OCI-LY3 (cell line): Measurements from ENCODE around the gene SUCNR1.
"Not testable (repeated sequence)": the region's sequence is repeated elsewhere in the genome, so short reads cannot be mapped to it uniquely, and the experiment has no call there.

Experiments
- H2AFZ ChIP-seq: fragments of 200-600, 300-600 bp; shearing (Covaris generic); 2 replicates; pipeline ENCODE4 v1.6.0; 2014; ENCODE audit warnings: antibody characterized with exemption, low read depth, low read length
- H3K27ac ChIP-seq: fragments of 200-600, 300-600 bp; sonication (generic); 2 replicates; pipeline ENCODE4 v1.5.1; 2014; ENCODE audit warnings: mild to moderate bottlenecking, low read length, moderate library complexity, mixed read lengths
- H3K27me3 ChIP-seq: fragments of 200-600, 300-600 bp; sonication (generic); 2 replicates; pipeline ENCODE4 v1.6.1; 2014; ENCODE audit warnings: low read depth, low read length, mixed read lengths
- H3K36me3 ChIP-seq: fragments of 200-600, 300-600 bp; sonication (generic); replicated peaks from 2 replicates; pipeline ENCODE3; 2014; ENCODE audit warnings: low read depth, low read length, mixed read lengths
- H3K4me1 ChIP-seq: fragments of 300-600, 200-600 bp; sonication (generic); 2 replicates; pipeline ENCODE4 v1.6.1; 2014; ENCODE audit warnings: low read length, mixed read lengths
- H3K4me2 ChIP-seq: fragments of 200-600, 300-600 bp; sonication (generic); 2 replicates; pipeline ENCODE4 v1.6.1; 2014; ENCODE audit warnings: low read length, mixed read lengths
- H3K4me3 ChIP-seq: fragments of 300-600, 200-600 bp; sonication (generic); 2 replicates; pipeline ENCODE4 v1.5.1; 2014; ENCODE audit warnings: antibody characterized with exemption, mild to moderate bottlenecking, low read length, moderate library complexity
- H3K79me2 ChIP-seq: fragments of 300-600, 200-600 bp; shearing (Covaris generic); 2 replicates; pipeline ENCODE4 v1.6.1; 2014; ENCODE audit warnings: mild to moderate bottlenecking, low read length, mixed read lengths
- H3K9ac ChIP-seq: fragments of 300-600, 200-600 bp; shearing (Covaris generic); 2 replicates; pipeline ENCODE4 v1.6.0; 2014; ENCODE audit warnings: mild to moderate bottlenecking, low read length, moderate library complexity
- H3K9me3 ChIP-seq: fragments of 200-600, 300-600 bp; shearing (Covaris generic); 2 replicates; pipeline ENCODE4 v1.6.1; 2014; ENCODE audit warnings: low read length, mixed read lengths; ENCODE audit not compliant: insufficient read depth
- H4K20me1 ChIP-seq: fragments of 200-600, 300-600 bp; sonication (generic); 2 replicates; pipeline ENCODE4 v1.6.1; 2016; ENCODE audit warnings: low read length, mixed read lengths; ENCODE audit not compliant: insufficient read depth
- CTCF ChIP-seq: fragments of 200-600, 300-600 bp; sonication (generic); IDR thresholded peaks from 2 replicates; pipeline ENCODE4 v1.5.1; 2014; ENCODE audit warnings: antibody characterized with exemption, low read length, low read depth
- EZH2phosphoT487 ChIP-seq: fragments of 200-600 bp; shearing (Covaris generic); IDR thresholded peaks from 2 replicates; pipeline ENCODE4 v1.6.1; 2018; ENCODE audit warnings: antibody characterized with exemption, mixed run types, low read depth

Gene SUCNR1

GRCh38 chr3:151924753-151925152, 51.3 kb downstream of the SUCNR1 start:
- Histone ChIP-seq H2AFZ (no peak overlapping the region), H3K4me2 (no peak overlapping the region), H3K9me3 (no peaks in the 10 kb centered on the region), H3K27me3 (no peaks in the 10 kb centered on the region), H3K27ac (no peak overlapping the region), H4K20me1 (no peaks in the 10 kb centered on the region), H3K79me2 (no peaks in the 10 kb centered on the region), H3K9ac (no peak overlapping the region), H3K4me3 (no peak overlapping the region), H3K36me3 (no peaks in the 10 kb centered on the region), H3K4me1 (no peaks in the 10 kb centered on the region)
- TF ChIP-seq CTCF = no peak
- TF ChIP-seq EZH2phosphoT487 = no peak

DNA sequence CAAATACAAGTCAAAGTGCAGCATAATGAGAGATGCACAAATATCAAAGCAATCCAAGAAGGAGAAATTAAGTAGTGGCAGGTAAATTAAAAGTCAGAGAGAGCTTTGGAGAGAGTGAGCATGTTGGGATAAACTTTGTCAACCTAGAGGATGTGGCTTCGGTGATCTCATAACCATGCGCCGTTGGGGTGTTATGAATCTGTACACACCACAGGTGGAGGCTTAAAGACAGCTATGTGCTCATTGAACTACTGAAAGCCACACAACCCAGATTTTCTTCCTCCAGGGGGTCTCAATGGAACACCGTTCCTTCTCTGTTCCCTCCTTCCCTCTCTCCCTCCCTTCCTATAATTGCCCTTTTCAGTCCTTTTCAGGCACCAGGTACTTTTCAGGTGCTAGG, 52.0 kb downstream of the SUCNR1 start:
- Histone ChIP-seq H3K27me3 (no peaks in the 10 kb centered on the region), H3K4me1 (no peaks in the 10 kb centered on the region), H3K9ac (no peak overlapping the region), H3K79me2 (no peaks in the 10 kb centered on the region), H3K4me3 (no peak overlapping the region), H3K27ac (no peak overlapping the region), H3K36me3 (no peaks in the 10 kb centered on the region), H2AFZ (no peak overlapping the region), H3K9me3 (no peaks in the 10 kb centered on the region), H3K4me2 (no peak overlapping the region), H4K20me1 (no peaks in the 10 kb centered on the region)
- TF ChIP-seq EZH2phosphoT487 = no peak
- TF ChIP-seq CTCF = no peak

- no peaks in the 10 kb centered on the region for H3K9me3 ChIP-seq
- H3K4me2 ChIP-seq = no peak overlapping the region
- no peak overlapping the region for H3K4me3 ChIP-seq
- H3K27me3 ChIP-seq = no peaks in the 10 kb centered on the region
- TF ChIP-seq CTCF (no peak), EZH2phosphoT487 (no peak)
- H4K20me1 ChIP-seq = no peaks in the 10 kb centered on the region
- H3K27ac ChIP-seq = no peak overlapping the region
- no peak overlapping the region for H3K9ac ChIP-seq
- no peaks in the 10 kb centered on the region for H3K36me3 ChIP-seq
- H3K4me1 ChIP-seq = no peaks in the 10 kb centered on the region
- H2AFZ ChIP-seq = no peak overlapping the region
- no peaks in the 10 kb centered on the region for H3K79me2 ChIP-seq
Observed at GRCh38 chr3:151925876-151926275, 52.4 kb downstream of the SUCNR1 start.

DNA sequence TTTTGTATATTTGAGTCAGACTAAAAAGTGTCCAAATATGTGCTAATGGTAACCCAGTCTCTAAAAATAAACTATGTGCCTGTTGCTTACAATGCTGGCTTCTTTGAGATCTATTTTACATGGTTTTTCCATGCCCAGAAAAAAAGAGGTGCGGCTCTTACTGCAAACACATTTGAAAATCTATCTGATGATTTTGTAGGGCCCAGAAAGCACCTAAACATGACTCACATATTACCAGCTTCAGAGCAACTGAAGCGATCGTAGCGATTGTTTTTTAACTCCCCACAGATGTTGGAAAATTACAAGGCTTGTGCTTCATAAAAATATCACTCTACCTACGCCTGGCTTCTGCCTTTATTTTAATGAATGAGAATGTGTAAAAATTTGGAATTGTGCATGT, 53.5 kb downstream of the SUCNR1 start:
- Histone ChIP-seq H3K79me2 (no peaks in the 10 kb centered on the region), H3K4me2 (no peak overlapping the region), H3K27me3 (no peaks in the 10 kb centered on the region), H3K4me1 (no peaks in the 10 kb centered on the region), H3K27ac (no peak overlapping the region), H3K36me3 (no peaks in the 10 kb centered on the region), H4K20me1 (no peaks in the 10 kb centered on the region), H3K9me3 (no peaks in the 10 kb centered on the region), H3K9ac (no peak overlapping the region), H3K4me3 (no peak overlapping the region), H2AFZ (no peak overlapping the region)
- TF ChIP-seq CTCF (no peak), EZH2phosphoT487 (no peak)

- not testable (repeated sequence) for H3K79me2 ChIP-seq, H3K9ac ChIP-seq, H3K27ac ChIP-seq, H3K36me3 ChIP-seq, H2AFZ ChIP-seq, H3K4me1 ChIP-seq, H3K4me2 ChIP-seq, H3K27me3 ChIP-seq, H3K9me3 ChIP-seq, H3K4me3 ChIP-seq, H4K20me1 ChIP-seq
Observed at GRCh38 chr3:151927915-151928525, 54.6 kb downstream of the SUCNR1 start.
